GM23338 (cell line): ENCODE measurements around the gene SMIM5. TPM values are rescaled to one million over a fixed set of nuclear protein-coding genes. Genes with fewer than 3 reads are reported as not detected.

Source experiments
- ATAC-seq: fragments of 200-7000 bp; cut with Tn5 transposase; 3 replicates; pipeline ENCODE4 v1.9.1; 2020
- DNase-seq: peaks from one replicate; pipeline ENCODE4 v3.0.0-alpha.2; 2015; ENCODE audit warnings: low spot score
- H2AFZ ChIP-seq: fragments of 200-600 bp; sonication (generic); 2 replicates; pipeline ENCODE4 v1.8.0; 2016; ENCODE audit warnings: antibody characterized with exemption, mild to moderate bottlenecking, moderate library complexity
- H3F3A ChIP-seq: fragments of 200-600 bp; sonication (generic); replicated peaks from 2 replicates; pipeline ENCODE4 v1.8.0; 2017; ENCODE audit warnings: antibody characterized with exemption, mixed run types, low read depth
- H3K27ac ChIP-seq: fragments of 200-600 bp; sonication (generic); 2 replicates; pipeline ENCODE4 v1.6.1; 2016; ENCODE audit warnings: low read depth
- H3K27me3 ChIP-seq: fragments of 200-600 bp; sonication (generic); 2 replicates; pipeline ENCODE4 v1.8.0; 2016; ENCODE audit warnings: mild to moderate bottlenecking, mixed run types, moderate library complexity; ENCODE audit not compliant: insufficient read depth
- H3K36me3 ChIP-seq: fragments of 200-600 bp; sonication (generic); 2 replicates; pipeline ENCODE4 v1.8.0; 2016; ENCODE audit warnings: mild to moderate bottlenecking; ENCODE audit not compliant: insufficient read depth
- H3K4me1 ChIP-seq: fragments of 200-600 bp; sonication (generic); 2 replicates; pipeline ENCODE4 v1.8.0; 2016; ENCODE audit warnings: mild to moderate bottlenecking, moderate library complexity; ENCODE audit not compliant: insufficient read depth
- H3K4me2 ChIP-seq: fragments of 200-600 bp; sonication (generic); 2 replicates; pipeline ENCODE4 v1.7.1; 2017; ENCODE audit warnings: mixed run types
- H3K4me3 ChIP-seq: fragments of 200-600 bp; sonication (generic); 2 replicates; pipeline ENCODE4 v1.6.1; 2016; ENCODE audit warnings: mixed run types
- H3K79me2 ChIP-seq: fragments of 200-600 bp; sonication (generic); replicated peaks from 2 replicates; pipeline ENCODE4 v1.8.0; 2017; ENCODE audit warnings: mild to moderate bottlenecking; ENCODE audit not compliant: insufficient read depth
- H3K9me2 ChIP-seq: fragments of 200-600 bp; sonication (generic); 2 replicates; pipeline ENCODE4 v1.8.0; 2017; ENCODE audit not compliant: insufficient read depth
- H4K20me1 ChIP-seq: fragments of 200-600 bp; sonication (generic); replicated peaks from 2 replicates; pipeline ENCODE4 v1.8.0; 2017; ENCODE audit warnings: mild to moderate bottlenecking; ENCODE audit not compliant: insufficient read depth
- H3K27ac Mint-ChIP-seq: 2 replicates; pipeline ENCODE4 v1.8.0; 2020; ENCODE audit warnings: inconsistent platforms, mild to moderate bottlenecking, moderate library complexity, mixed read lengths
- H3K27me3 Mint-ChIP-seq: 3 replicates; pipeline ENCODE4 v1.8.0; 2022; ENCODE audit warnings: low read depth, mild to moderate bottlenecking, moderate library complexity, mixed read lengths, inconsistent platforms; ENCODE audit not compliant: insufficient read depth, poor library complexity
- H3K36me3 Mint-ChIP-seq: 3 replicates; pipeline ENCODE4 v1.8.0; 2021; ENCODE audit warnings: low read depth, mild to moderate bottlenecking, inconsistent platforms, moderate library complexity, mixed read lengths
- H3K4me1 Mint-ChIP-seq: 3 replicates; pipeline ENCODE4 v1.8.0; 2020; ENCODE audit warnings: mild to moderate bottlenecking, inconsistent platforms, mixed read lengths
- H3K4me3 Mint-ChIP-seq: 3 replicates; pipeline ENCODE4 v1.8.0; 2021; ENCODE audit warnings: moderate library complexity, mild to moderate bottlenecking, inconsistent platforms, mixed read lengths
- H3K9me3 Mint-ChIP-seq: 3 replicates; pipeline ENCODE4 v1.8.0; 2020; ENCODE audit warnings: moderate library complexity, mild to moderate bottlenecking, inconsistent platforms, mixed read lengths
- CREB1 ChIP-seq: fragments of 250-450 bp; sonication (Bioruptor Pico); IDR thresholded peaks from 2 replicates; pipeline ENCODE4 v1.5.0; 2020; ENCODE audit warnings: low read depth, mild to moderate bottlenecking, moderate library complexity
- ETS1 ChIP-seq: IDR thresholded peaks from 2 replicates; pipeline ENCODE4 v1.6.1; 2016; ENCODE audit warnings: antibody characterized with exemption
- EZH2 ChIP-seq: fragments of 200-600 bp; sonication (generic); IDR thresholded peaks from one replicate; pipeline ENCODE4 v1.8.0; 2017; ENCODE audit warnings: antibody characterized with exemption, mild to moderate bottlenecking, low read depth; ENCODE audit not compliant: unreplicated experiment
- EZH2phosphoT487 ChIP-seq: fragments of 200-600 bp; sonication (generic); IDR thresholded peaks from one replicate; pipeline ENCODE4 v1.8.1; 2018; ENCODE audit warnings: antibody characterized with exemption; ENCODE audit not compliant: unreplicated experiment
- JUNB ChIP-seq: IDR thresholded peaks from one replicate; pipeline ENCODE4 v1.6.1; 2016; ENCODE audit warnings: antibody characterized with exemption; ENCODE audit not compliant: unreplicated experiment
- NANOG ChIP-seq: IDR thresholded peaks from 2 replicates; pipeline ENCODE4 v1.6.1; 2016; ENCODE audit warnings: antibody characterized with exemption, borderline replicate concordance
- POLR2AphosphoS5 ChIP-seq: IDR thresholded peaks from 2 replicates; pipeline ENCODE4 v1.6.1; 2016; ENCODE audit warnings: antibody characterized with exemption, low read depth
- REST ChIP-seq: IDR thresholded peaks from one replicate; pipeline ENCODE4 v1.6.1; 2018; ENCODE audit warnings: antibody characterized with exemption; ENCODE audit not compliant: unreplicated experiment
- ZNF114 ChIP-seq: fragments of 250-450 bp; sonication (Bioruptor Pico); IDR thresholded peaks from 2 replicates; pipeline ENCODE4 v1.5.0; 2020; ENCODE audit warnings: mild to moderate bottlenecking, moderate library complexity
- ZNF462 ChIP-seq: fragments of 250-450 bp; sonication (Bioruptor Pico); IDR thresholded peaks from 2 replicates; pipeline ENCODE4 v1.5.0; 2020; ENCODE audit warnings: mild to moderate bottlenecking, moderate library complexity
- polyA plus RNA-seq: library from polyadenylated mRNA; unstranded; fragments of >200 nt; fragmentation: Nextera tagmentation; extraction: Ambion mirVana; gene quantifications from 2 replicates; pipeline ENCODE4 v1.2.1, GENCODE V29; 2016
- total RNA-seq: library from RNA; depleted of rRNA; stranded (reverse); fragments of >200 nt; shearing (Covaris generic); gene quantifications from 2 replicates; pipeline ENCODE4 v1.2.3, GENCODE V29; 2014

Gene SMIM5
- total and polyA plus RNA-seq, 2 experiments from 2014 or later, result 0.16 TPM; not detected in 1

- TF ChIP-seq EZH2 (no peak), ZNF114 (CRISPR knock-in tag) (no peak), REST (no peak), NANOG (no peak), ETS1 (no peak)
- DNase-seq, result no peak
- Histone ChIP-seq H3K79me2 (no peaks in the 10 kb centered on the region), H3K27ac (no peak overlapping the region), H3F3A (no peaks in the 10 kb centered on the region), H3K4me2 (no peak overlapping the region), H3K4me3 (no peak overlapping the region), H3K4me1 (peaks cover 9% of the 10 kb centered on the region), H3K36me3 (no peaks in the 10 kb centered on the region), H4K20me1 (no peaks in the 10 kb centered on the region; the same call in 1 of the 2 replicates), H2AFZ (no peak overlapping the region), H3K27me3 (no peaks in the 10 kb centered on the region), H3K9me2 (no peaks in the 10 kb centered on the region)
- Mint-ChIP-seq H3K4me1 (peaks cover 22% of the 10 kb centered on the region), H3K9me3 (no peaks in the 10 kb centered on the region), H3K4me3 (no peak overlapping the region), H3K27me3 (peaks cover 19% of the 10 kb centered on the region), H3K36me3 (peaks cover 5% of the 10 kb centered on the region; the same call in 1 of the 3 replicates), H3K27ac (no peak overlapping the region)
- ATAC-seq, result no peak
Measured at GRCh38 chr17:75635610-75636202, 2.5 kb downstream of the SMIM5 start.

- H3F3A ChIP-seq, result no peaks in the 10 kb centered on the region
- H3K79me2 ChIP-seq, result no peaks in the 10 kb centered on the region
- no peak overlapping the region for H3K27ac ChIP-seq
- H3K4me3 ChIP-seq, result no peak overlapping the region
- H3K36me3 ChIP-seq, result no peaks in the 10 kb centered on the region
- ATAC-seq, result no peak
- H4K20me1 ChIP-seq, result no peaks in the 10 kb centered on the region; the same call in 1 of the 2 replicates
- peaks cover 9% of the 10 kb centered on the region for H3K4me1 ChIP-seq
- no peaks in the 10 kb centered on the region for H3K27me3 ChIP-seq
- Mint-ChIP-seq H3K4me1 (peaks cover 22% of the 10 kb centered on the region), H3K27ac (peak overlapping the region; percentile 52), H3K27me3 (peaks cover 19% of the 10 kb centered on the region), H3K36me3 (peaks cover 5% of the 10 kb centered on the region; the same call in 1 of the 3 replicates), H3K4me3 (no peak overlapping the region), H3K9me3 (no peaks in the 10 kb centered on the region)
- H2AFZ ChIP-seq, result no peak overlapping the region
- DNase-seq, result no peak
- no peak overlapping the region for H3K4me2 ChIP-seq
- H3K9me2 ChIP-seq, result no peaks in the 10 kb centered on the region
- no peak for TF ChIP-seq POLR2AphosphoS5
- no peak for TF ChIP-seq CREB1
- TF ChIP-seq JUNB, result no peak
- no peak for TF ChIP-seq NANOG
- TF ChIP-seq ZNF462 (CRISPR knock-in tag), result no peak
- no peak for TF ChIP-seq EZH2phosphoT487
Measured at GRCh38 chr17:75636381-75637142, 3.3 kb downstream of the SMIM5 start.
